HepG2 (cell line): ENCODE results near the gene ESYT2. TPM values are rescaled to one million over a fixed set of nuclear protein-coding genes. Genes with fewer than 3 reads are reported as not detected.
A peak's percentile ranks its signal among the peaks of the same experiment; 100 is the strongest.

Experiments used
- ATAC-seq: fragments of 200-7000 bp; cut with Tn5 transposase; 3 replicates; pipeline ENCODE4 v1.9.1; 2020; ENCODE audit warnings: mild to moderate bottlenecking, moderate library complexity
- BruUV-seq: library from RNA; stranded (reverse); fragments of 400-500 nt; replicated peaks from 2 replicates; lab custom pipeline; 2021; lab: Mats Ljungman, UMichigan
- CTCF ChIA-PET: fragments of 300-600 bp; formaldehyde crosslinking; extraction: SDS; loops from one replicate; lab custom pipeline; 2021; ENCODE audit warnings: low total read pairs, inconsistent platforms, low intra/inter-chr PET ratio; lab: Yijun Ruan, JAX
- POLR2A ChIA-PET: fragments of 350-600 bp; sonication (Branson Sonifier 250); formaldehyde crosslinking; loops from one replicate; lab custom pipeline; 2020; ENCODE audit warnings: antibody characterized with exemption, inconsistent platforms; lab: Yijun Ruan, JAX
- DNase-seq: peaks from one replicate; pipeline ENCODE4 v3.0.0-alpha.2; 2015; ENCODE audit warnings: low spot score
- FAIRE-seq: peaks from 3 replicates; lab custom pipeline; 2011; peaks lifted over from hg19 to GRCh38; lab: Jason Lieb, UNC
- H2AFZ ChIP-seq: one replicate; pipeline ENCODE4 v1.6.1; 2011; ENCODE audit warnings: low read length, inconsistent platforms
- H3K27ac ChIP-seq: fragments of 300-600 bp; 3 replicates; pipeline ENCODE4 v1.8.0; 2011; ENCODE audit warnings: mixed run types, mild to moderate bottlenecking, mixed read lengths, low read length, inconsistent platforms; ENCODE audit not compliant: insufficient read depth; ENCODE audit errors: extremely low read length
- H3K27me3 ChIP-seq, 2 experiments: fragments of 200-600 bp in 1 of 2; 2 replicates in 1 of 2; 3 replicates in 1 of 2; pipeline versions ENCODE4 v1.6.0 to v1.8.0; 2011; ENCODE audit warnings: low read length in 2 of 2, mild to moderate bottlenecking in 2 of 2, moderate library complexity in 2 of 2, inconsistent platforms in 1 of 2; ENCODE audit not compliant: insufficient read depth in 2 of 2, control insufficient read depth in 1 of 2
- H3K36me3 ChIP-seq, 2 experiments: fragments of 200-600 bp in 1 of 2; replicated peaks in 1 of 2; 2 replicates in 1 of 2; 3 replicates in 1 of 2; pipeline versions ENCODE4 v1.5.1 to v1.8.0; 2011; ENCODE audit warnings: low read length in 2 of 2, inconsistent platforms in 1 of 2; ENCODE audit not compliant: insufficient read depth in 2 of 2, control insufficient read depth in 1 of 2
- H3K4me1 ChIP-seq: 2 replicates; pipeline ENCODE4 v1.5.1; 2012; ENCODE audit warnings: low read length, inconsistent platforms; ENCODE audit not compliant: insufficient read depth
- H3K4me2 ChIP-seq: 2 replicates; pipeline ENCODE4 v1.6.0; 2011; ENCODE audit warnings: low read depth, low read length, inconsistent platforms
- H3K4me3 ChIP-seq, 3 experiments: fragments of 200-600 bp in 1 of 3; sonication (generic), shearing (Covaris generic) in 1 of 3; replicated peaks in 1 of 3; 2 replicates each; pipeline ENCODE4 v1.5.1; 2011 to 2016; ENCODE audit warnings: low read length in 3 of 3, inconsistent platforms in 2 of 3, low read depth in 2 of 3, mild to moderate bottlenecking in 2 of 3, control low read depth in 1 of 3, mixed read lengths in 1 of 3; ENCODE audit not compliant: insufficient read depth in 1 of 3
- H3K79me2 ChIP-seq: one replicate; pipeline ENCODE4 v1.6.1; 2011; ENCODE audit warnings: low read length, inconsistent platforms; ENCODE audit not compliant: insufficient read depth
- H3K9ac ChIP-seq: 2 replicates; pipeline ENCODE4 v1.6.0; 2011; ENCODE audit warnings: mild to moderate bottlenecking, low read depth, low read length, inconsistent platforms; ENCODE audit not compliant: insufficient read depth
- H3K9me3 ChIP-seq: 2 replicates; pipeline ENCODE4 v1.5.1; 2012; ENCODE audit warnings: mild to moderate bottlenecking, low read length
- H4K20me1 ChIP-seq: 2 replicates; pipeline ENCODE4 v1.6.0; 2011; ENCODE audit warnings: inconsistent platforms, mild to moderate bottlenecking, low read length, moderate library complexity; ENCODE audit not compliant: insufficient read depth
- CC2D1A ChIP-seq: sonication (generic); formaldehyde crosslinking; IDR thresholded peaks from 2 replicates; pipeline ENCODE4 v1.8.1; 2023; ENCODE audit warnings: mild to moderate bottlenecking, missing genetic modification reagents
- FOXP1 ChIP-seq, 2 experiments: fragments of 450-650 bp in 1 of 2; IDR thresholded peaks; 2 replicates each; pipeline ENCODE4 v1.6.1; 2017 to 2018; ENCODE audit warnings: antibody characterized with exemption in 1 of 2
- SATB2 ChIP-seq: sonication (generic); formaldehyde crosslinking; IDR thresholded peaks from 2 replicates; pipeline ENCODE4 v1.5.0; 2020; ENCODE audit warnings: missing genetic modification reagents
- ZNF263 ChIP-seq: sonication (generic); formaldehyde crosslinking; IDR thresholded peaks from 2 replicates; pipeline ENCODE4 v1.4.0; 2020; ENCODE audit warnings: missing genetic modification reagents
- ZNF441 ChIP-seq: sonication (generic); formaldehyde crosslinking; IDR thresholded peaks from 2 replicates; pipeline ENCODE4 v1.7.0; 2021; ENCODE audit warnings: missing genetic modification reagents, borderline replicate concordance
- ZNF589 ChIP-seq: sonication (generic); formaldehyde crosslinking; conservative IDR thresholded peaks from 2 replicates; pipeline ENCODE4 v1.8.0; 2022; ENCODE audit warnings: mild to moderate bottlenecking, moderate library complexity, missing genetic modification reagents
- ZNF703 ChIP-seq: sonication (generic); formaldehyde crosslinking; IDR thresholded peaks from 2 replicates; pipeline ENCODE4 v1.5.1; 2020; ENCODE audit warnings: missing genetic modification reagents, mild to moderate bottlenecking, moderate library complexity, borderline replicate concordance
- WGBS: methylation state at CpG from one replicate; pipeline ENCODE4 v1.1.6; 2017; ENCODE audit warnings: low lambda C conversion rate; 5-methylcytosine and 5-hydroxymethylcytosine counted together
- in situ Hi-C: cut with HindIII; loops from 2 replicates; pipeline ENCODE4 v1.10.0; 2017; ENCODE audit warnings: low pct_unique_long_range_greater_than_20kb; ENCODE audit not compliant: extremely low pct_ligation_motif_present
- intact Hi-C: fragments of 100-400 bp; cut with micrococcal nuclease; formaldehyde crosslinking; loops from one replicate; pipeline ENCODE4 v1.10.0; 2022; ENCODE audit not compliant: unreplicated experiment
- polyA plus RNA-seq, 8 experiments: library from polyadenylated mRNA; depleted of rRNA in 3 of 8; stranded (reverse) in 7 of 8; unstranded in 1 of 8; fragments of >200 nt; fragmentation: Illumina TruSeq in 4 of 8; extraction: Trizol in 4 of 8; gene quantifications; 2 replicates each; pipeline versions ENCODE4 v1.2.1 to v1.2.3, GENCODE V29; 2011 to 2016; ENCODE audit warnings: low read depth in 4 of 8, missing spikeins in 1 of 8, mixed read lengths in 1 of 8; ENCODE audit not compliant: insufficient read depth in 1 of 8
- total RNA-seq, 5 experiments: library from RNA; depleted of rRNA; stranded (reverse); fragments of >200 nt; fragmentation: Illumina TruSeq; extraction: Trizol; gene quantifications; 2 replicates each; pipeline ENCODE4 v1.2.3, GENCODE V29; 2016; ENCODE audit warnings: low read depth in 1 of 5
- TF ChIP-seq, protein P1 (sequence below): sonication (generic); formaldehyde crosslinking; IDR thresholded peaks from 2 replicates; pipeline ENCODE4 v1.5.1; 2020; ENCODE audit warnings: mild to moderate bottlenecking, moderate library complexity, missing genetic modification reagents

Gene ESYT2
- total and polyA plus RNA-seq, 2 of the 13 experiments (the other 11 are each of a cell fraction or from before 2014, with no cell fraction given), result 28.5 to 37.3 TPM

DNA sequence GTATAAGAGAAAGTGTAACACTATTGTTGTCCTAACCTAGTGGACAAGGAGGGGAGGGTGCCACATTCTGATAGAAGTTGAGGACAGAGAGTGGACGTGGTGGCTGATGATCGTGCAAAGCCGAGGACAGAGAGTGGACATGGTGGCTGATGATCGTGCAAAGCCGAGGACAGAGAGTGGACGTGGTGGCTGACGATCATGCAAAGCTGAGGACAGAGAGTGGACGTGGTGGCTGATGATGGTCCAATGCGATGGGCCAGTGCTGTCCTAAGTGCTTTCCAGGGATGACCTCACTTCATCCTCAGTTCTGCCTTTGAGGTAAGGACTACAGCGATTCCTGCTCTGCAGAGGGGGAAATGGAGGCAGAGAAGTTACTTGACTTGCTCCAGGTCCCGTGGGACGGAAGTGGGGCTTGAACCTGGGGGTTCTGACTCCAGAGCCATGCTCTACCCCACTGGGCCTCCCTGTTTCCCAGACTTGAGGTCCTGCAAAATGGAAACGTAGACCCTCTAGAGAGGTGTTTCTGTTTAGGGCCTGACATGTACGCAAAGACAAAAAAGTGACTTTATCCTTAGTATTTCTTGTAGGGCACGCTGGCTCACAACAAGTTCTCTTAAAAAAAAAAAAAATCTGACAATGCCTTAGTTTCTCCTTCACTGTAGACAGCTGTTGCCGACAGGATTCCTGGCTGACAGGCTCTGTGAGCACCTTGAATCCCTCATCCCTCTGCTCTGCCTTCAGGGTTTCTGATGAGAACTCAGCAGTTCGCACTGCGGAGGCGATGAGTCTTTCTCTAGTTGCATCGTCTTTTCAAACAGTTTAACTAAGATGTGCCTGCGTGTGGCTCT lies 104.4 kb downstream of the ESYT2 start:
- H3K79me2 ChIP-seq, result no peaks in the 10 kb centered on the region
- in situ Hi-C loops (no loop called here), intact Hi-C loops (no loop called here)
- no peaks in the 10 kb centered on the region; a peak in 2 of 5 replicates for H3K27me3 ChIP-seq
- H3K36me3 ChIP-seq, result no peaks in the 10 kb centered on the region
- H3K4me2 ChIP-seq, result no peak overlapping the region
- H3K27ac ChIP-seq, result no peak overlapping the region
- H3K4me1 ChIP-seq, result no peaks in the 10 kb centered on the region
- ChIA-PET POLR2A (no interaction called here), CTCF (no interaction called here)
- 51% methylated on average over 21 of the region's 21 CpGs for WGBS
- no peaks in the 10 kb centered on the region for H3K9me3 ChIP-seq
- ATAC-seq (peak; percentile 33), FAIRE-seq (no peak), DNase-seq (no peak)
- H3K9ac ChIP-seq, result no peak overlapping the region
- H4K20me1 ChIP-seq, result no peaks in the 10 kb centered on the region
- no peak overlapping the region for H2AFZ ChIP-seq
- no TSS peak for BruUV-seq
- H3K4me3 ChIP-seq, result no peak overlapping the region
- TF ChIP-seq ZNF263 (CRISPR knock-in tag), result 0 out of 2 replicates have a peak, but pooled peaks have one; percentile 43
- TF ChIP-seq CC2D1A, result no peak
- TF ChIP-seq SATB2 (CRISPR knock-in tag), result no peak
- TF ChIP-seq, protein P1, sequence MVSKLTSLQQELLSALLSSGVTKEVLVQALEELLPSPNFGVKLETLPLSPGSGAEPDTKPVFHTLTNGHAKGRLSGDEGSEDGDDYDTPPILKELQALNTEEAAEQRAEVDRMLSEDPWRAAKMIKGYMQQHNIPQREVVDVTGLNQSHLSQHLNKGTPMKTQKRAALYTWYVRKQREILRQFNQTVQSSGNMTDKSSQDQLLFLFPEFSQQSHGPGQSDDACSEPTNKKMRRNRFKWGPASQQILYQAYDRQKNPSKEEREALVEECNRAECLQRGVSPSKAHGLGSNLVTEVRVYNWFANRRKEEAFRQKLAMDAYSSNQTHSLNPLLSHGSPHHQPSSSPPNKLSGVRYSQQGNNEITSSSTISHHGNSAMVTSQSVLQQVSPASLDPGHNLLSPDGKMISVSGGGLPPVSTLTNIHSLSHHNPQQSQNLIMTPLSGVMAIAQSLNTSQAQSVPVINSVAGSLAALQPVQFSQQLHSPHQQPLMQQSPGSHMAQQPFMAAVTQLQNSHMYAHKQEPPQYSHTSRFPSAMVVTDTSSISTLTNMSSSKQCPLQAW (CRISPR knock-in tag), result no peak
- TF ChIP-seq ZNF589 (CRISPR knock-in tag), result no peak
- no peak for TF ChIP-seq ZNF441
- no peak for TF ChIP-seq FOXP1 (IDR thresholded peaks at IDR 0.05)
- no peak for TF ChIP-seq FOXP1 (CRISPR knock-in tag; IDR thresholded peaks at IDR 0.05)
- no peak for TF ChIP-seq ZNF703 (CRISPR knock-in tag)
